ENCODE data around the gene ADGRA3. TPM values are rescaled to one million over a fixed set of nuclear protein-coding genes. Genes with fewer than 3 reads are reported as not detected.

ADGRA3 gene
- total RNA-seq, 1 experiment from 2014 or later: 40.5 TPM

DNA sequence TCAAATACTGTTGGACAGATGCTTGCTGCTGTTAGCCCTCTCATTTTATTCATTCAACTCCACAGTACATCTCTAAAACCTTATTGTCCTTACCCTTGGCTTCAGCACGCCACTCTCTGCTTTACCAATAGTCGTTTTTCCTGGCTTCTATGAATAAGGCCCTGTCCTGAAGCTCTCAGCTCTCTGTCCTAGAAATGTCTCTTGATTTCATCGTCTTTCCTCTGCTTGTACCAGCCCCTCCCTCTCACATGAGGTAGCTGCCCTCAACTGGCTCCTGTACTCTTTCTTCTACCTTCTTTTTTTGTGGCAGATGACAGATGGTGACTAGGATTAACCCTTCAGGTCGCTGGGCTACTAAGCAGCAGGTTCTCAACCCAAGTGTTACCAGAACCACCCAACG lies 11.4 kb downstream of the ADGRA3 start:
- ATAC-seq: no peak
- POLR2A ChIA-PET: interaction anchor here (0.7 kb wide), 2 partner anchors 11 to 866 kb away, joined by 3 read pairs; no protein-coding TSS in a partner anchor
- CTCF ChIA-PET: no interaction called here
- Mint-ChIP-seq H3K36me3 (no peaks in the 10 kb centered on the region), H3K9me3 (no peaks in the 10 kb centered on the region), H3K4me1 (peaks cover 45% of the 10 kb centered on the region), H3K4me3 (no peak overlapping the region), H3K27me3 (ENCODE audit: low read depth) (no peaks in the 10 kb centered on the region), H3K27ac (peak overlapping the region; percentile 73; the same call in 1 of the 2 replicates)
- no peak for DNase-seq (ENCODE audit: low spot score)
- TF ChIP-seq ESRRA (CRISPR knock-in tag; IDR thresholded peaks at IDR 0.05; ENCODE audit: borderline replicate concordance) (no peak), TEAD1 (CRISPR knock-in tag; IDR thresholded peaks at IDR 0.05) (no peak), RORB (CRISPR knock-in tag; IDR thresholded peaks at IDR 0.05) (no peak), SP1 (CRISPR knock-in tag; conservative IDR thresholded peaks at IDR 0.05) (no peak), GRHL2 (CRISPR knock-in tag; IDR thresholded peaks at IDR 0.05; ENCODE audit: insufficient replicate concordance, severe bottlenecking) (no peak), RELA (CRISPR knock-in tag; IDR thresholded peaks at IDR 0.05; ENCODE audit: borderline replicate concordance) (no peak), TEAD4 (CRISPR knock-in tag; IDR thresholded peaks at IDR 0.05) (no peak), FOXP1 (CRISPR knock-in tag; IDR thresholded peaks at IDR 0.05; ENCODE audit: borderline replicate concordance) (no peak)
- TF ChIP-seq, protein P1, sequence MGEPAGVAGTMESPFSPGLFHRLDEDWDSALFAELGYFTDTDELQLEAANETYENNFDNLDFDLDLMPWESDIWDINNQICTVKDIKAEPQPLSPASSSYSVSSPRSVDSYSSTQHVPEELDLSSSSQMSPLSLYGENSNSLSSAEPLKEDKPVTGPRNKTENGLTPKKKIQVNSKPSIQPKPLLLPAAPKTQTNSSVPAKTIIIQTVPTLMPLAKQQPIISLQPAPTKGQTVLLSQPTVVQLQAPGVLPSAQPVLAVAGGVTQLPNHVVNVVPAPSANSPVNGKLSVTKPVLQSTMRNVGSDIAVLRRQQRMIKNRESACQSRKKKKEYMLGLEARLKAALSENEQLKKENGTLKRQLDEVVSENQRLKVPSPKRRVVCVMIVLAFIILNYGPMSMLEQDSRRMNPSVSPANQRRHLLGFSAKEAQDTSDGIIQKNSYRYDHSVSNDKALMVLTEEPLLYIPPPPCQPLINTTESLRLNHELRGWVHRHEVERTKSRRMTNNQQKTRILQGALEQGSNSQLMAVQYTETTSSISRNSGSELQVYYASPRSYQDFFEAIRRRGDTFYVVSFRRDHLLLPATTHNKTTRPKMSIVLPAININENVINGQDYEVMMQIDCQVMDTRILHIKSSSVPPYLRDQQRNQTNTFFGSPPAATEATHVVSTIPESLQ (CRISPR knock-in tag; IDR thresholded peaks at IDR 0.05): no peak
- TF ChIP-seq, protein P2, sequence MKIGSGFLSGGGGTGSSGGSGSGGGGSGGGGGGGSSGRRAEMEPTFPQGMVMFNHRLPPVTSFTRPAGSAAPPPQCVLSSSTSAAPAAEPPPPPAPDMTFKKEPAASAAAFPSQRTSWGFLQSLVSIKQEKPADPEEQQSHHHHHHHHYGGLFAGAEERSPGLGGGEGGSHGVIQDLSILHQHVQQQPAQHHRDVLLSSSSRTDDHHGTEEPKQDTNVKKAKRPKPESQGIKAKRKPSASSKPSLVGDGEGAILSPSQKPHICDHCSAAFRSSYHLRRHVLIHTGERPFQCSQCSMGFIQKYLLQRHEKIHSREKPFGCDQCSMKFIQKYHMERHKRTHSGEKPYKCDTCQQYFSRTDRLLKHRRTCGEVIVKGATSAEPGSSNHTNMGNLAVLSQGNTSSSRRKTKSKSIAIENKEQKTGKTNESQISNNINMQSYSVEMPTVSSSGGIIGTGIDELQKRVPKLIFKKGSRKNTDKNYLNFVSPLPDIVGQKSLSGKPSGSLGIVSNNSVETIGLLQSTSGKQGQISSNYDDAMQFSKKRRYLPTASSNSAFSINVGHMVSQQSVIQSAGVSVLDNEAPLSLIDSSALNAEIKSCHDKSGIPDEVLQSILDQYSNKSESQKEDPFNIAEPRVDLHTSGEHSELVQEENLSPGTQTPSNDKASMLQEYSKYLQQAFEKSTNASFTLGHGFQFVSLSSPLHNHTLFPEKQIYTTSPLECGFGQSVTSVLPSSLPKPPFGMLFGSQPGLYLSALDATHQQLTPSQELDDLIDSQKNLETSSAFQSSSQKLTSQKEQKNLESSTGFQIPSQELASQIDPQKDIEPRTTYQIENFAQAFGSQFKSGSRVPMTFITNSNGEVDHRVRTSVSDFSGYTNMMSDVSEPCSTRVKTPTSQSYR (CRISPR knock-in tag; IDR thresholded peaks at IDR 0.05): no peak
- TF ChIP-seq, protein P3, sequence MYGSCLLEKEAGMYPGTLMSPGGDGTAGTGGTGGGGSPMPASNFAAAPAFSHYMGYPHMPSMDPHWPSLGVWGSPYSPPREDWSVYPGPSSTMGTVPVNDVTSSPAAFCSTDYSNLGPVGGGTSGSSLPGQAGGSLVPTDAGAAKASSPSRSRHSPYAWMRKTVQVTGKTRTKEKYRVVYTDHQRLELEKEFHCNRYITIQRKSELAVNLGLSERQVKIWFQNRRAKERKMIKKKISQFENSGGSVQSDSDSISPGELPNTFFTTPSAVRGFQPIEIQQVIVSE (CRISPR knock-in tag; IDR thresholded peaks at IDR 0.05; ENCODE audit: borderline replicate concordance): no peak
- TF ChIP-seq, protein P4, sequence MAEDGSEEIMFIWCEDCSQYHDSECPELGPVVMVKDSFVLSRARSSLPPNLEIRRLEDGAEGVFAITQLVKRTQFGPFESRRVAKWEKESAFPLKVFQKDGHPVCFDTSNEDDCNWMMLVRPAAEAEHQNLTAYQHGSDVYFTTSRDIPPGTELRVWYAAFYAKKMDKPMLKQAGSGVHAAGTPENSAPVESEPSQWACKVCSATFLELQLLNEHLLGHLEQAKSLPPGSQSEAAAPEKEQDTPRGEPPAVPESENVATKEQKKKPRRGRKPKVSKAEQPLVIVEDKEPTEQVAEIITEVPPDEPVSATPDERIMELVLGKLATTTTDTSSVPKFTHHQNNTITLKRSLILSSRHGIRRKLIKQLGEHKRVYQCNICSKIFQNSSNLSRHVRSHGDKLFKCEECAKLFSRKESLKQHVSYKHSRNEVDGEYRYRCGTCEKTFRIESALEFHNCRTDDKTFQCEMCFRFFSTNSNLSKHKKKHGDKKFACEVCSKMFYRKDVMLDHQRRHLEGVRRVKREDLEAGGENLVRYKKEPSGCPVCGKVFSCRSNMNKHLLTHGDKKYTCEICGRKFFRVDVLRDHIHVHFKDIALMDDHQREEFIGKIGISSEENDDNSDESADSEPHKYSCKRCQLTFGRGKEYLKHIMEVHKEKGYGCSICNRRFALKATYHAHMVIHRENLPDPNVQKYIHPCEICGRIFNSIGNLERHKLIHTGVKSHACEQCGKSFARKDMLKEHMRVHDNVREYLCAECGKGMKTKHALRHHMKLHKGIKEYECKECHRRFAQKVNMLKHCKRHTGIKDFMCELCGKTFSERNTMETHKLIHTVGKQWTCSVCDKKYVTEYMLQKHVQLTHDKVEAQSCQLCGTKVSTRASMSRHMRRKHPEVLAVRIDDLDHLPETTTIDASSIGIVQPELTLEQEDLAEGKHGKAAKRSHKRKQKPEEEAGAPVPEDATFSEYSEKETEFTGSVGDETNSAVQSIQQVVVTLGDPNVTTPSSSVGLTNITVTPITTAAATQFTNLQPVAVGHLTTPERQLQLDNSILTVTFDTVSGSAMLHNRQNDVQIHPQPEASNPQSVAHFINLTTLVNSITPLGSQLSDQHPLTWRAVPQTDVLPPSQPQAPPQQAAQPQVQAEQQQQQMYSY (CRISPR knock-in tag; IDR thresholded peaks at IDR 0.05): no peak
- TF ChIP-seq, protein P5, sequence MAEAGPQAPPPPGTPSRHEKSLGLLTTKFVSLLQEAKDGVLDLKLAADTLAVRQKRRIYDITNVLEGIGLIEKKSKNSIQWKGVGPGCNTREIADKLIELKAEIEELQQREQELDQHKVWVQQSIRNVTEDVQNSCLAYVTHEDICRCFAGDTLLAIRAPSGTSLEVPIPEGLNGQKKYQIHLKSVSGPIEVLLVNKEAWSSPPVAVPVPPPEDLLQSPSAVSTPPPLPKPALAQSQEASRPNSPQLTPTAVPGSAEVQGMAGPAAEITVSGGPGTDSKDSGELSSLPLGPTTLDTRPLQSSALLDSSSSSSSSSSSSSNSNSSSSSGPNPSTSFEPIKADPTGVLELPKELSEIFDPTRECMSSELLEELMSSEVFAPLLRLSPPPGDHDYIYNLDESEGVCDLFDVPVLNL (CRISPR knock-in tag; IDR thresholded peaks at IDR 0.05; ENCODE audit: borderline replicate concordance, low read depth): no peak
- TF ChIP-seq, protein P6, sequence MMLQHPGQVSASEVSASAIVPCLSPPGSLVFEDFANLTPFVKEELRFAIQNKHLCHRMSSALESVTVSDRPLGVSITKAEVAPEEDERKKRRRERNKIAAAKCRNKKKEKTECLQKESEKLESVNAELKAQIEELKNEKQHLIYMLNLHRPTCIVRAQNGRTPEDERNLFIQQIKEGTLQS (CRISPR knock-in tag; conservative IDR thresholded peaks at IDR 0.05): no peak
- TF ChIP-seq, protein P7, sequence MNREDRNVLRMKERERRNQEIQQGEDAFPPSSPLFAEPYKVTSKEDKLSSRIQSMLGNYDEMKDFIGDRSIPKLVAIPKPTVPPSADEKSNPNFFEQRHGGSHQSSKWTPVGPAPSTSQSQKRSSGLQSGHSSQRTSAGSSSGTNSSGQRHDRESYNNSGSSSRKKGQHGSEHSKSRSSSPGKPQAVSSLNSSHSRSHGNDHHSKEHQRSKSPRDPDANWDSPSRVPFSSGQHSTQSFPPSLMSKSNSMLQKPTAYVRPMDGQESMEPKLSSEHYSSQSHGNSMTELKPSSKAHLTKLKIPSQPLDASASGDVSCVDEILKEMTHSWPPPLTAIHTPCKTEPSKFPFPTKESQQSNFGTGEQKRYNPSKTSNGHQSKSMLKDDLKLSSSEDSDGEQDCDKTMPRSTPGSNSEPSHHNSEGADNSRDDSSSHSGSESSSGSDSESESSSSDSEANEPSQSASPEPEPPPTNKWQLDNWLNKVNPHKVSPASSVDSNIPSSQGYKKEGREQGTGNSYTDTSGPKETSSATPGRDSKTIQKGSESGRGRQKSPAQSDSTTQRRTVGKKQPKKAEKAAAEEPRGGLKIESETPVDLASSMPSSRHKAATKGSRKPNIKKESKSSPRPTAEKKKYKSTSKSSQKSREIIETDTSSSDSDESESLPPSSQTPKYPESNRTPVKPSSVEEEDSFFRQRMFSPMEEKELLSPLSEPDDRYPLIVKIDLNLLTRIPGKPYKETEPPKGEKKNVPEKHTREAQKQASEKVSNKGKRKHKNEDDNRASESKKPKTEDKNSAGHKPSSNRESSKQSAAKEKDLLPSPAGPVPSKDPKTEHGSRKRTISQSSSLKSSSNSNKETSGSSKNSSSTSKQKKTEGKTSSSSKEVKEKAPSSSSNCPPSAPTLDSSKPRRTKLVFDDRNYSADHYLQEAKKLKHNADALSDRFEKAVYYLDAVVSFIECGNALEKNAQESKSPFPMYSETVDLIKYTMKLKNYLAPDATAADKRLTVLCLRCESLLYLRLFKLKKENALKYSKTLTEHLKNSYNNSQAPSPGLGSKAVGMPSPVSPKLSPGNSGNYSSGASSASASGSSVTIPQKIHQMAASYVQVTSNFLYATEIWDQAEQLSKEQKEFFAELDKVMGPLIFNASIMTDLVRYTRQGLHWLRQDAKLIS (CRISPR knock-in tag; IDR thresholded peaks at IDR 0.05; ENCODE audit: borderline replicate concordance): no peak
